ENCODE results near the gene NRDC. TPM values are rescaled to one million over a fixed set of nuclear protein-coding genes. Genes with fewer than 3 reads are reported as not detected.
A peak's percentile ranks its signal among the peaks of the same experiment; 100 is the strongest.

The NRDC gene
- total RNA-seq = 100 to 1,000 TPM in 1 of 4 donors, 10 to 100 TPM in 3; 77.0 to 103 (median 77.6) TPM

GRCh38 chr1:51878616-51879336 lies at the start of gene NRDC:
Gene NRDC (minus strand): TSS chr1:51878727. CDS start chr1:51878615, 112 bp downstream.
- DNase-seq (ENCODE audit: low spot score) (peak; percentile 100), ATAC-seq (ENCODE audit: low FRiP score) (peak; percentile 98)
- TF ChIP-seq CTCF (IDR thresholded peaks at IDR 0.05) = no peak

GRCh38 chr1:51927029-51927428 lies 48.5 kb upstream of the NRDC start:
- no peak for ATAC-seq (ENCODE audit: low FRiP score)
- no peak for DNase-seq (ENCODE audit: low spot score)
- no peak for TF ChIP-seq CTCF (IDR thresholded peaks at IDR 0.05)

GRCh38 chr1:51926171-51926812 lies 47.8 kb upstream of the NRDC start:
- ATAC-seq (ENCODE audit: low FRiP score) = no peak

GRCh38 chr1:51924455-51924854 lies 45.9 kb upstream of the NRDC start:
- ATAC-seq (ENCODE audit: low FRiP score) = no peak
- TF ChIP-seq CTCF (IDR thresholded peaks at IDR 0.05) = no peak
- no peak for DNase-seq (ENCODE audit: low spot score)

More at GRCh38 chr1:51926171-51926812, 47.8 kb upstream of the NRDC start:
- TF ChIP-seq CTCF (IDR thresholded peaks at IDR 0.05) = no peak
- DNase-seq (ENCODE audit: low spot score) = no peak

GRCh38 chr1:51922040-51922439 lies 43.5 kb upstream of the NRDC start:
- TF ChIP-seq CTCF (IDR thresholded peaks at IDR 0.05) = no peak
- ATAC-seq (ENCODE audit: low FRiP score) (no peak), DNase-seq (ENCODE audit: low spot score) (no peak)

- no peak for ATAC-seq (ENCODE audit: low FRiP score)
- no peak for TF ChIP-seq CTCF (IDR thresholded peaks at IDR 0.05)
Observed at GRCh38 chr1:51920130-51920529, 41.6 kb upstream of the NRDC start.

GRCh38 chr1:51919684-51920083 lies 41.2 kb upstream of the NRDC start:
- TF ChIP-seq CTCF (IDR thresholded peaks at IDR 0.05) = no peak
- ATAC-seq (ENCODE audit: low FRiP score) (no peak), DNase-seq (ENCODE audit: low spot score) (no peak)

More at GRCh38 chr1:51920130-51920529, 41.6 kb upstream of the NRDC start:
- no peak for DNase-seq (ENCODE audit: low spot score)

Data from omental fat pad (tissue), 4 donors.